GM10248 (cell line): ENCODE data around the gene CASZ1.

Experiments
- CTCF ChIA-PET: fragments of 300-600 bp; sonication (Branson Sonifier 250); formaldehyde crosslinking; extraction: SDS; loops from one replicate; lab custom pipeline; 2021; ENCODE audit warnings: antibody characterized with exemption; lab: Yijun Ruan, JAX
- POLR2A ChIA-PET: fragments of 350-650 bp; sonication (Branson Sonifier 250); formaldehyde crosslinking; extraction: SDS; loops from one replicate; lab custom pipeline; 2020; ENCODE audit warnings: antibody characterized with exemption; lab: Yijun Ruan, JAX
- DNase-seq: peaks from one replicate; pipeline ENCODE4 v3.0.0; 2012; ENCODE audit errors: extremely low spot score
- TF ChIP-seq, protein P1 (sequence below): IDR thresholded peaks from 2 replicates; pipeline ENCODE4 v1.5.1; 2012; ENCODE audit warnings: mild to moderate bottlenecking, low read depth; ENCODE audit errors: extremely low read depth, missing control alignments, control extremely low read depth

Gene CASZ1

DNA sequence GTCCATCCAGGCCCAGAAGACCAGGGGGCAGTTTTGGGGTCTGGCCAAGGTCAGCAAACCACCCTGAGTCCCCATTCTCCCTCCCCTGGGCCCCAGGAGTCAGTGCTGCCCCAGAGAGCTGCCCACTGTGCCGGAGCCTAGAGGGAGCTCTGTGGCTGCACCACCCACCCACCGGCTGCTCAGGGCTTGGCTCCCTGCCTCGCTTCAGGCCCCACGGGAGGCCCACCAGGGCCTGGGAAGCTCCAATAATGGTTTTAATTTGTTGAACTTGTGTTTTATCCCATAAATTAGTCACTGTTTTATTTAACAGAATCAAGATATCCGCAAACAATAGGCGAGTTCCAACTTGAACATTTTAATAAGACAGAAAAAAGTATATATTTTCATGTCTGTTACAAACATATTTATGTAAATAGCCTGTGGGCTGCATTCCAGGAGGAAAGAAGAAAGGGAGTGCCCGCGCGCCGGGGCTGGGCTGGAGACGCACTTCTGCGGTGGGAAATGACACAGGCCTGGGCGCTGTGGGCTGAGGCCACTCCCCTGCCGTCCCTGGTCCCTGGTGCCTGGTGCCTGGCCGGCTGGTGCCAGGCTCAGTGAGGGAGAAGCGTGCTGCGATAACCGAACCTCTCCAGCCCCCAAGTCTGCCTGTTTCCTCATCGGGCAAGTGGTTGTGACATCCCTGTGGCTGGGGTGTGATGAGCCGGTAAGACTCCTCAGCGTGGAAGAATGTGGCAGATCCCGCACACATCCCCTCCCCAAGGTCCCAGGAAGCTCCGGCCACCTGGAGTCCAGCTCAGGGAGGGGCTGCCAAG lies 161.2 kb downstream of the CASZ1 start:
- ChIA-PET POLR2A (no interaction called here), CTCF (no interaction called here)
- TF ChIP-seq, protein P1, sequence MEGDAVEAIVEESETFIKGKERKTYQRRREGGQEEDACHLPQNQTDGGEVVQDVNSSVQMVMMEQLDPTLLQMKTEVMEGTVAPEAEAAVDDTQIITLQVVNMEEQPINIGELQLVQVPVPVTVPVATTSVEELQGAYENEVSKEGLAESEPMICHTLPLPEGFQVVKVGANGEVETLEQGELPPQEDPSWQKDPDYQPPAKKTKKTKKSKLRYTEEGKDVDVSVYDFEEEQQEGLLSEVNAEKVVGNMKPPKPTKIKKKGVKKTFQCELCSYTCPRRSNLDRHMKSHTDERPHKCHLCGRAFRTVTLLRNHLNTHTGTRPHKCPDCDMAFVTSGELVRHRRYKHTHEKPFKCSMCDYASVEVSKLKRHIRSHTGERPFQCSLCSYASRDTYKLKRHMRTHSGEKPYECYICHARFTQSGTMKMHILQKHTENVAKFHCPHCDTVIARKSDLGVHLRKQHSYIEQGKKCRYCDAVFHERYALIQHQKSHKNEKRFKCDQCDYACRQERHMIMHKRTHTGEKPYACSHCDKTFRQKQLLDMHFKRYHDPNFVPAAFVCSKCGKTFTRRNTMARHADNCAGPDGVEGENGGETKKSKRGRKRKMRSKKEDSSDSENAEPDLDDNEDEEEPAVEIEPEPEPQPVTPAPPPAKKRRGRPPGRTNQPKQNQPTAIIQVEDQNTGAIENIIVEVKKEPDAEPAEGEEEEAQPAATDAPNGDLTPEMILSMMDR, result no peak
- DNase-seq, result no peak

DNA sequence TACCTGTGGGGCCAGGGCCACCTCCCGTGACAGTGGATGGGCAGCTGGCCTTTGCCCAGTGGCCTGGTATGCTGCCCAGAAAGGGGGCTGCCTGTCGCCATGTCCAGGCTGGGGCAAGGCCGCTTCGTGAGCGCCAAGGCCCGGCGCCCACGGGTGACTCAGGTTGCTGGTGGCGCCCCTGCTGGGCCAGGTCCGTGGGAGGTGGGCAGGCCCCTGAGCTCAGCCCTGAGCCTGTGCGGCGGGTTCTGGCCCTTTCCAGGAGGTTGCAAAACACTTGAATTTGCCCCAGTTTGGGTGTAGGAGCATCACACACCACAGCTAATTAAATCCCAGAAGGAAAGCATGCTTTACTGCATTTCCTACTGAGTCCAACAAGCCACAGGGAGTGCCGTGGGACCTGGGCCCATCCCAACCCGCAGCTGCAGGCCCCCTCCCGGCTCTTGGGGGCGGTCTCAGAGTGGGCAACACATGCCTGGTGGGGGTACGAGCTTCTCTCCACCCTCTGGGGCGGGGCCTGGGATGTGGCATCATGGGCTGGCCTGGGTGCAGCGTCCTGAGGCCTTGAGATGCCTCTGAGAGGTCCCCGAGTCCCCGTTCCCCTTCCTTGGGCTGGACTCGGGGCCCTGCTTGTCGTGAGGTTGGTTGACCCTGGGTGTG lies 161.9 kb downstream of the CASZ1 start:
- TF ChIP-seq, protein P1, result no peak
- ChIA-PET CTCF (no interaction called here), POLR2A (no interaction called here)
- DNase-seq, result no peak

DNA sequence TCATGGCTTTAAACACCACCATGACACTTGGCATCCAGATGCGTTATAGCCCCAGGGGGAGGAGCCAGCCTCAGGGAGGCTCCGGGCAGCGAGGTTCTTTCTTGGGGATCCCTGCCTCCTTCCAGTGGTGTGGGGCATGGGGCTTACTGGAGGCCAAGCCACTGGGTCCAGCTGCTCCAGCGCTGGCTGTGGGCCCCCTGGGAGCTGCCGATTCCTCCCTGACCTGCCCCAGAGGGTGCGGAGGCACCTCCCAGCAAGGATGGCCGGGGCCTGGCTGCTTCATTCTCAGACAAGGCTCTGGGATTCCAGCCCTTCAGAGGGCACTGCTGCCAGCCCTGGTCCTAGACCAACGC lies 162.4 kb downstream of the CASZ1 start:
- DNase-seq, result no peak
- TF ChIP-seq, protein P1, result no peak
- ChIA-PET POLR2A (no interaction called here), CTCF (no interaction called here)

DNA sequence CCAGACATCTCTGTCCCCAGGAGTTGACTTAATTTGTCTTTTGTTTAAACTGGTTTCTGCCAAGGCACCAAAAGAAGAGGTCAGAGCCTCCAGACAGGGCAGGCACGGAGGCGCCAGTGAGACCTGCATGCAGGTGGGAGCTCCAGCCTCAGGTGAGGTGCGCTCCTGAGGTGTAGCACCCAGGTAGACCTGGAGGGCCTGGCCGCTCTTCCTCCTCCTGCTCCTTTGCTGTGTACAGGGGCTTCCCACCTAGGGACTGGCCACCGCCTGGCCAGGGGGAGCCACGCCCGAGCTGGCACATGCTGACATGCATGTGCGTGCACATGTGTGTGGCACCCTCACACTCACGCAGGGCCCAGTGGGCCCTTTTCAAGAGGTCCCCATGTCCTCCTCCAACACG lies 163.0 kb downstream of the CASZ1 start:
- DNase-seq, result no peak
- POLR2A ChIA-PET, result no interaction called here
- TF ChIP-seq, protein P1, result no peak
- CTCF ChIA-PET, result no interaction called here

DNA sequence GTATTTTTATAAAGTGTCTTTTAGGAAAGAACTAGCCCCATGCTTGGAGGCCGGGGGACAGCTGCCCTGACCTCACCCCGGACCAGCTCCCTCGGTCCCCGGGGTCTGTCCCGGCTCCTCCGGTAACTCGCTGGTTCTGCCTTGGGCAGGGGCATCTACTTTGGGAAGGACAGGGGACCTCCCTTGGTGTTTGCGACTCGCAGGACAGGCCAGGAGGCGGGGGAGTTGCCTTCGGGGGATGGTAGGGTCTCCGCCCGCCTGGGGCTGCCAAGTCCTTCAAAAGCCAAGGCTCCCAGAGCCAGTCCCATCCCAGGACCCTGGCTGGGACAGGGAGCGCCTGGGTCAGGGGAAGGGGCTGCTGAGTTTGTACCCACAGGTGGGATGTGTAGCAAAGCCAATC lies 163.8 kb downstream of the CASZ1 start:
- no peak for DNase-seq
- CTCF ChIA-PET, result no interaction called here
- TF ChIP-seq, protein P1, result no peak
- POLR2A ChIA-PET, result no interaction called here

DNA sequence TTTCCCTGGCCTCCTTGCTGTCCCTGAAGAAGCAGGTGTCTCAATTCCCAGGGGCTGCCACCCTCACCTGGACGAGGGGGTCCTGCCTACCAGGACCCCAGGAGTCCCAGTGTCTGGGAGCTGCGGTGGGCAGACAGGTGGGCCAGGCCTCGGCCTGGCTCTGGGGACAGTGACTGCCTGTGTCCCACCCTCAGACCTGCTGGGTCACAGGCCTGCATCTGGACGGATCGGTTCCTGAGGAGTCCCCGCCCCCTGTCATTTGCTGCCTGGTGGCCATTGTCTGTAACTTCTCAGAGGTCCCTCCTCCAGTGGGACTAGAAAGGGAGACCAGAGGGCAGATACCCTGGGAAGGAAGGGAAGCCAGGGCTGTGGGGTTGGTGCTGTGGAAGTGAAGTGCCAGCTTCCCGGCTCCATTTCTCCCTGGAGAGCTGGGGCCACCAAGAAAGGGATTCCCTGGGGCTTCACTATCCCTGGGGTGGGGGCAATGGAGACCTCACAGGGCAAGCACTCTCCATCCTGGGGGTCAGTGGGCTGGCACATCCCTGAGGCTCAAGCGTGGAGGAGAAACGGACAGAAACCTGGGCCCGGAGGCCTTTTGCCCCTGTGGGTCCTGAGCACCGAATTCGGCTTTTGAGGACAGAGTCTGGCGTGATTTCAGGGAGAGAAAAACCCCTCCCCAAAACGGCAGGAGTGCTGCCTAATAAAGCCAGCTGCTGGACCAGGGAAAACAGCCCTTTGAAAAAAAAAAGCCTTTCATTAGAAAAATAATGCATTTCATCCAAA lies 164.4 kb downstream of the CASZ1 start:
- ChIA-PET POLR2A (no interaction called here), CTCF (no interaction called here)
- no peak for DNase-seq
- TF ChIP-seq, protein P1, result no peak
